Bronchial epithelial cell (primary cell): Measurements from ENCODE around the gene PHF3. TPM values are rescaled to one million over a fixed set of nuclear protein-coding genes. Genes with fewer than 3 reads are reported as not detected.
"Not testable (repeated sequence)": the region's sequence is repeated elsewhere in the genome, so short reads cannot be mapped to it uniquely, and the experiment has no call there.

ENCODE experiments used
- DNase-seq: peaks from one replicate; pipeline ENCODE4 v3.0.0-alpha.2; 2010; ENCODE audit warnings: low read depth
- FAIRE-seq: peaks from 2 replicates; lab custom pipeline; 2011; peaks lifted over from hg19 to GRCh38; lab: Jason Lieb, UNC
- H3K27me3 ChIP-seq: 2 replicates; pipeline ENCODE4 v1.5.1; 2011; ENCODE audit warnings: low read length; ENCODE audit not compliant: control insufficient read depth, insufficient read depth
- H3K36me3 ChIP-seq: 2 replicates; pipeline ENCODE4 v1.5.1; 2011; ENCODE audit warnings: low read length; ENCODE audit not compliant: control insufficient read depth, insufficient read depth
- H3K4me3 ChIP-seq: 2 replicates; pipeline ENCODE4 v1.5.1; 2011; ENCODE audit warnings: mild to moderate bottlenecking, low read depth, low read length, control low read depth
- total RNA-seq: library from RNA; depleted of rRNA; stranded (reverse); fragments of >200 nt; gene quantifications from 2 replicates; pipeline ENCODE4 v1.2.1, GENCODE V29; 2014
- TF ChIP-seq, protein P1 (sequence below): IDR thresholded peaks from 2 replicates; pipeline ENCODE4 v1.5.1; 2011; ENCODE audit warnings: mild to moderate bottlenecking, moderate library complexity, low read length, control low read depth, inconsistent platforms; ENCODE audit not compliant: insufficient read depth, severe bottlenecking

Gene PHF3
- total RNA-seq, 1 donor from 2014 or later = 36.3 TPM

DNA sequence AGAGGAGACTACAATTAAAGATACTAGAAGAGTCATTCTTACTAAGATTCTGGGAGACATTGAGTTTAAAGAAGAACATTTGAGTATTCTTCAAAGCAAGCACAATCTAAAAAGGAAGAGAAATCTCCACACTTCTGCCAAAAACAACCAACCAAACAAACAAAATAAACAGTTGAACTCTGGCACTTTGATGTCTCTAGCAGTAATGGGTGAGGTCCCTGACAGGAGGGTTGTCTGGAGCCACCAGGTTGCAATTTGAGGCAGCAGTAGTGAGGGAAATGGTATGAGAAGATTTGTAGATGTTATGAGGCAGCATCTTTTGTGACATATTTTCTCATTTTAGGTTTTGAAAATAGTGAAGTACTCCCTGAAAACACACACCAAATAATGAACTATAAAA is 108.1 kb downstream of the PHF3 start:
- TF ChIP-seq, protein P1, sequence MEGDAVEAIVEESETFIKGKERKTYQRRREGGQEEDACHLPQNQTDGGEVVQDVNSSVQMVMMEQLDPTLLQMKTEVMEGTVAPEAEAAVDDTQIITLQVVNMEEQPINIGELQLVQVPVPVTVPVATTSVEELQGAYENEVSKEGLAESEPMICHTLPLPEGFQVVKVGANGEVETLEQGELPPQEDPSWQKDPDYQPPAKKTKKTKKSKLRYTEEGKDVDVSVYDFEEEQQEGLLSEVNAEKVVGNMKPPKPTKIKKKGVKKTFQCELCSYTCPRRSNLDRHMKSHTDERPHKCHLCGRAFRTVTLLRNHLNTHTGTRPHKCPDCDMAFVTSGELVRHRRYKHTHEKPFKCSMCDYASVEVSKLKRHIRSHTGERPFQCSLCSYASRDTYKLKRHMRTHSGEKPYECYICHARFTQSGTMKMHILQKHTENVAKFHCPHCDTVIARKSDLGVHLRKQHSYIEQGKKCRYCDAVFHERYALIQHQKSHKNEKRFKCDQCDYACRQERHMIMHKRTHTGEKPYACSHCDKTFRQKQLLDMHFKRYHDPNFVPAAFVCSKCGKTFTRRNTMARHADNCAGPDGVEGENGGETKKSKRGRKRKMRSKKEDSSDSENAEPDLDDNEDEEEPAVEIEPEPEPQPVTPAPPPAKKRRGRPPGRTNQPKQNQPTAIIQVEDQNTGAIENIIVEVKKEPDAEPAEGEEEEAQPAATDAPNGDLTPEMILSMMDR = no peak
- DNase-seq (no peak), FAIRE-seq (no peak)
- no peaks in the 10 kb centered on the region for H3K27me3 ChIP-seq
- no peaks in the 10 kb centered on the region for H3K36me3 ChIP-seq
- H3K4me3 ChIP-seq = no peak overlapping the region

DNA sequence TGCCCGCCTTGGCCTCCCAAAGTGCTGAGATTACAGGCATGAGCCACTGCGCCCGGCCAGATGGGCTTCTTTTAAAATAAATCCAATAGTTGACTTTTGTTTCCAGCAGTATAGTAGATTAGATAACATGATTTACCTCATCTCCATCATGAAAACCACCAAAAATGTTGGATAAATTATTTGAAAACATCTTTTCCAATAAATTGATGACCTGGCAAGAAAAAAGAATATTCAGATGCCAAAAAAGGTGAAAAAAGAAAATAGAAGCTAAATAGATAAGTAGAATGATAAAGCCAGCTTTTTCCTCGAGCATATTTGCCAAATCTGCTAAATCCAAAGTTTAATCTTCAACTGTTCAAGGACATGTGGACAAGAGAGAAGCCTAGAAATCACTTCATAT is 109.2 kb downstream of the PHF3 start:
- Histone ChIP-seq H3K36me3 (no peaks in the 10 kb centered on the region), H3K27me3 (no peaks in the 10 kb centered on the region), H3K4me3 (no peak overlapping the region)
- DNase-seq (no peak), FAIRE-seq (no peak)
- TF ChIP-seq, protein P1 = no peak

DNA sequence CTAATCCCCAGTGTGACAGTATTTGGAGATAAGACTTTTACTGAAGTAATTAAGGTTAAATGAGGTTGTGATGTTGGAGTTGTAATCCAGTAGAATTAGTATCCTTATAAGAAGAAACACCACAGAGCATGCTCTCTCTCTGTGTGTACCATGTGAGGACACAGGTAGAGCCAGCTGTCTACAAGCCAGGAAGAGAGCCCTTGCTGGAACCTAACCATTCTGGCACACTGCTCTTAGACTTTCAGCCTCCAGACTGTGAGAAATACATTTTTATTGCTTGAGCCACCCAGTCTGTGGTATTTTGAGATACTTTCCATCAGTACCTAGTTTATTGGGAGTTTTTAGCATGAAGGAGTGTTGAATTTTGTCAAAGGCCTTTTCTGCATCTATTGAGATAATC is 110.2 kb downstream of the PHF3 start:
- Histone ChIP-seq H3K27me3 (no peaks in the 10 kb centered on the region), H3K36me3 (no peaks in the 10 kb centered on the region), H3K4me3 (no peak overlapping the region)
- DNase-seq (no peak), FAIRE-seq (no peak)
- TF ChIP-seq, protein P1 = no peak

DNA sequence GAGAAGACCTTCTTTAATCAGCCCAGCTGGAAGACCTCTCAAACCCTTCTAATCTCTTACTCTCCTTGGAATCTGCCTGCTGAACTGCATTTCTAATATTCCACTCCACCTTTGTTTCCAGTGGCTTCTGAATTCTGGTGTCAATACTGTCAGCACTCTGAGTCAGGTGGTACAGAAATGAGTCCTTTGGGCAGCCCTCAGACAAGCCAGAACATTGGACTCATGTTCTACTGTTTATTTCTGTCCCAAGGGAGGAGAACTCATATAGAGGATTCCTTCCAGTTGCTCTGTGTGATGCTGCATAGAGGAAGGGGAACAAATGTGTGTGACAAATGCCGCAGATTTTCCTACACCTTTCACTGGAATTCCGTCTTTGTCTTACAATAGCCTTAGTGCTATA is 114.8 kb downstream of the PHF3 start:
- no peak overlapping the region for H3K4me3 ChIP-seq
- no peaks in the 10 kb centered on the region for H3K36me3 ChIP-seq
- TF ChIP-seq, protein P1 = no peak
- DNase-seq (peak; percentile 55), FAIRE-seq (no peak)
- no peaks in the 10 kb centered on the region for H3K27me3 ChIP-seq

DNA sequence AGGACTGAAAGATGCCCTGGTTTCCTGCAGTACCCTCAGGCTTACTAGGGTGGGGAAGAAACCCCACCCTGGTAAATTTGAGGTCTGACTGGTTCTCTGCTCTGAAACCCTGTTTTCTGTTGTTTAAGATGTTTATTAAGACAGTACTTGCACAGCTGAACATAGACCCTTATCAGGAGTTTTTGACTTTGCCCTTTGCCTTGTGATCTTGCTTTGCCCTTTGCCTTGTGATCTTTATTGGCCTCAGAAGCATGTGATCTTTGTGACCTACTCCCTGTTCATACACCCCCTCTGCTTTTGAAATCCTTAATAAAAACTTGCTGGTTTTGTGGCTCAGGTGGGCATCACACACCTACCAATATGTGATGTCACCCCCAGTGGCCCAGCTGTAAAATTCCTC is 121.7 kb downstream of the PHF3 start:
- DNase-seq, H3K27me3 ChIP-seq, FAIRE-seq, H3K4me3 ChIP-seq, H3K36me3 ChIP-seq: not testable (repeated sequence)

DNA sequence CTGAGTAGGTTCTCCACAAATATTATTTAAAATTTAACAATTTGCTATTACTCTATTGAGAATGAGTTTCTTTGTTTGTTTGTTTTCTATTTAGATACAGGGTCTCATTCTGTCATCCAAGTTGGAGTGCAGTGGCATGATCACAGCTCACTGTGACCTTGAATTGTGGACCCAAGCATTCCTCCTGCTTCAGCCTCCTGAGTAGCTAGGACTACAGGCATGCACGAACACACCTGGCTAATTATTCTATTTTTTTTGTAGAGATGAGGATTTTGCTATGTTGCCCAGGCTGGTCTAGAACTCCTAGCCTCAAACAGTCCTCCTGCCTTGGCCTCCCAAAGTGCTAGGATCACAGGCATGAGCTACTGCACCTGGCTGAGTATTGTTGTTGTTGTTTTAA is 122.2 kb downstream of the PHF3 start:
- Histone ChIP-seq H3K27me3 (no peaks in the 10 kb centered on the region), H3K4me3 (no peak overlapping the region), H3K36me3 (no peaks in the 10 kb centered on the region)
- no peak for DNase-seq
- no peak for FAIRE-seq
- TF ChIP-seq, protein P1 = no peak
